ENCODE data around the gene FLNC.

FLNC gene

DNA sequence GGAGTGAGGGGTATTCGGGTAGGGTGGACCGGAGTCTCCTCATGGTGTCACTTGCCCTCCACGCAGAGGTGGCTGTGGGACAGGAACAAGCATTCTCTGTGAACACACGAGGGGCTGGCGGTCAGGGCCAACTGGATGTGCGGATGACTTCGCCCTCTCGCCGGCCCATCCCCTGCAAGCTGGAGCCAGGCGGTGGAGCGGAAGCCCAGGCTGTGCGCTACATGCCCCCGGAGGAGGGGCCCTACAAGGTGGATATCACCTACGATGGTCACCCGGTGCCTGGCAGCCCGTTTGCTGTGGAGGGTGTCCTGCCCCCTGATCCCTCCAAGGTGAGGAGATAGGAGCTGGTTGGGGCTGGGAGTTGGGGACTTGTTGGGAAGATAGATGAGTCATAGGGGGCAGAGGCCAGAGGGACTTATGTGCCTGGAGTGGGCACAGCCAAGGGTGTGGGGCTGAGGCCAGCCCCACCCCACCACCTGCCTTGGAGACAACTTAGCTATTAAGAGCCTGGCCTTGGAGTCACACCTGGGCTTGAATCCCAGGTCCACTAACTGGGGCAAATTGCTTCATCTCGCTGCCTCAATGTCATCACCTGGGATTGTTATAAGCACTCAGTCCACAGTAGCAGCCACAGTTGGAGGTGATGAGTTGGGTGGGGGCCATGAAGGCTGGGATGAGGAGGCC, 13.9 kb downstream of the FLNC start:
- in situ Hi-C loops (cut with MboI; ENCODE audit: low sequenced_read_pairs), result no loop called here

DNA sequence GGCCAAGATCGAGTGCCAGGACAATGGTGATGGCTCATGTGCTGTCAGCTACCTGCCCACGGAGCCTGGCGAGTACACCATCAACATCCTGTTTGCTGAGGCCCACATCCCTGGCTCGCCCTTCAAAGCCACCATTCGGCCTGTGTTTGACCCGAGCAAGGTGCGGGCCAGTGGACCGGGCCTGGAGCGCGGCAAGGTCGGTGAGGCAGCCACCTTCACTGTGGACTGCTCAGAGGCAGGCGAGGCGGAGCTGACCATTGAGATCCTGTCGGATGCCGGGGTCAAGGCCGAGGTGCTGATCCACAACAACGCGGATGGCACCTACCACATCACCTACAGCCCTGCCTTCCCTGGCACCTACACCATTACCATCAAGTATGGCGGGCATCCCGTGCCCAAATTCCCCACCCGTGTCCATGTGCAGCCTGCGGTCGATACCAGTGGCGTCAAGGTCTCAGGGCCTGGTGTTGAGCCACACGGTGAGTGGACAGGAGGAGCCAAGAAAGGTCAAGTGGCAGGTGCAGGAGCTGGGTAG, 14.6 kb downstream of the FLNC start:
- in situ Hi-C loops (cut with MboI; ENCODE audit: low sequenced_read_pairs), result no loop called here

DNA sequence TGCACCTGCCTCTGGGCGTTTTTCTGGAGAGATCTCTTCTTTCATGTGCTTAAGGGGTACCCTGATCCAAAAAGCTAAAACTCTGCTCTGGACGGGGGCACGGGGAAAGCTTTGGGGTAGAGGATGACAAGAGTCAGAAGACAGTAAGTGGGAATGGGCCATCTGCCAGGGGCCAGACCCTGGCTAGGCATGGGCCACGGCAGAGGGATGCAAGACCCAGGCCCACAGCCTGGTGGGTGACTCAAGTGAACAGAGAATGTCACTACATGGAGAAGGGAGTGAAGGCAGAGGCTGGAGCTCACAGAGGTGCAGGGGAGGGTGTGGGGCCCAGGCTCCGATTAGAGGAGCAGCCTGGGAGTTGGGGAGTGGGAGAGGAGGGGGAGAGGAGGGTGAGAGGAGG, 15.3 kb downstream of the FLNC start:
- in situ Hi-C loops (cut with MboI; ENCODE audit: low sequenced_read_pairs), result no loop called here

DNA sequence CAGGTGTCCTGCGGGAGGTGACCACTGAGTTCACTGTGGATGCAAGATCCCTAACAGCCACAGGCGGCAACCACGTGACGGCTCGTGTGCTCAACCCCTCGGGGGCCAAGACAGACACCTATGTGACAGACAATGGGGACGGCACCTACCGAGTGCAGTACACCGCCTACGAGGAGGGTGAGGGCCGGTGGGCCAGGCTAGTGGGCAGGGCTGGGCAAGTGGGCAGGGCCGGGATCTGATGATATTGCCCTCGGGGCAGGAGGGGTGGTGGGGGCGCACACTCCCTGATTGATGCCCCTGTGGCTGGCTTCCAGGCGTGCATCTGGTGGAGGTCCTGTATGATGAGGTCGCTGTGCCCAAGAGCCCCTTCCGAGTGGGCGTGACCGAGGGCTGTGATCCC, 15.8 kb downstream of the FLNC start:
- in situ Hi-C loops (cut with MboI; ENCODE audit: low sequenced_read_pairs), result no loop called here

DNA sequence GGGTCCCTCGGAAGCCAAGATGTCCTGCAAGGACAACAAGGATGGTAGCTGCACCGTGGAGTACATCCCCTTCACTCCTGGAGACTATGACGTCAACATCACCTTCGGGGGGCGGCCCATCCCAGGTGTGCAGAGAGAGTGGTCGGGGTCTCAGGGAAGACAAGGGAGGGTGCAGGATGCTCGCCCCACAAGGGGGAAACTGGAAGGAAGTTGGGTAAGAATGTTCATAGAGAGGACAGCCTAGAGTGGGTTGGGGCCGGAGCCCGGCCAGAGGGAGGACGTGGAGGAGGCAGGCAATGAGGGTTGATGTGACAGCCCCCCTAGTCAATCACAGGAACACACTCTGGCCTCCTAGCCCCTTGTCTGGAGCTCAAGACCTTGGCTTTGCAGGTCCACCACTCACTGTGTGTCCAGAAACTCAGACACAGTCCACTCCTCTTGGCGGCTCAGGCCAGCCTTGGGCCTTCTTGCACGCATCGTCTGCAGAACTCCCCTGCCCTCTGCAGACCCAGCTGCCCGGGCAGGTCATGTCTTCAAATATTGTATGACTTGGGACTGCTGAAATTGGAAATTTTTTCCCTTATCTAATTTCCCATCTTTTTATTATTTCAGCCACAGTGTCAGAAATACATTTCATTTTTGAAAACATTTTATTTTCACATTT, 16.7 kb downstream of the FLNC start:
- in situ Hi-C loops (cut with MboI; ENCODE audit: low sequenced_read_pairs), result no loop called here

DNA sequence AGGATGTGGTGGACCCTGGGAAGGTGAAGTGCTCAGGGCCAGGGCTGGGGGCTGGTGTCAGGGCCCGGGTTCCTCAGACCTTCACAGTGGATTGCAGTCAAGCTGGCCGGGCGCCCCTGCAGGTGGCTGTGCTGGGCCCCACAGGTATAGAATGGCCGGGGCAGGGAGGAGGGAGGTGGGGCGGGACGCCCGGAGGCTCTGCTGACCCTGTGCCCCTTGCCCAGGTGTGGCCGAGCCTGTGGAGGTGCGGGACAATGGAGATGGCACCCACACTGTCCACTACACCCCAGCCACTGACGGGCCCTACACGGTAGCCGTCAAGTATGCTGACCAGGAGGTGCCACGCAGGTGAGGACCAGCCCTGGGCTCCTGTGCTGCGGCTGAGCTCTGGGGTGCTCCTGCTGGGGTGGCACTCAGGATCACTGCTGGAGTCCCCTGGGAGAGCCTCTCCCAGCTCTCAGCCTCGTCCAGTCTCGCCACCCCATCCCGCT, 17.6 kb downstream of the FLNC start:
- in situ Hi-C loops (cut with MboI; ENCODE audit: low sequenced_read_pairs), result no loop called here

DNA sequence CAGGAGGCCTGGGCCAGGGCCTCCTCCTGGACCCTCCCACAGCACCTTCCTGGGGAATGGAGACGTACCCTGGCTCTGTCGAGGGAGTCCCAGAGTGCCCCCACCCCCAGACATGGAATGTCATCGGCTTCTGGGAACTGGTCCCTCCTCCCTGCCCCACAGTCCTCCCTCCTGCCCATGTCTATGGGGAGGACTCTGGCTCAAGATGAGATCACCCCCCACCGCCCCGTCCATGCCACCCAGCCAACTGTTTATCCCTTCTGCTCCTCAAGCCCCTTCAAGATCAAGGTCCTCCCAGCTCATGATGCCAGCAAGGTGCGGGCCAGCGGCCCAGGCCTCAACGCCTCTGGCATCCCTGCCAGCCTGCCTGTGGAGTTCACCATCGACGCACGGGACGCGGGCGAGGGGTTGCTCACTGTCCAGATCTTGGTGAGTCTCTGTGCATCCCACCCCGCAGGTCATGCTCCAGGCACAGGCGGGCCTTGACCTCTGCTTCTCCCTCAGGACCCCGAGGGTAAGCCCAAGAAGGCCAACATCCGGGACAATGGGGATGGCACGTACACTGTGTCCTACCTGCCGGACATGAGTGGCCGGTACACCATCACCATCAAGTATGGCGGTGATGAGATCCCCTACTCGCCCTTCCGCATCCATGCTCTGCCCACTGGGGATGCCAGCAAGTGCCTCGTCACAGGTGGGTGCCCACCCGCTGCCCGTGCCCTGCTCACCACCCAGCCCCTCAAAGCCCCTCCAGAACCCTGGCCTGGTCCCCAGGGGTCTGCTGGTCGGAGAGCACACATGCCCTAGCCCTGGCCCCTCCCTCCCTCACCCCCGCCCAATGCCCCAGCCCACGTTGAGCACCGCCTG, 18.3 kb downstream of the FLNC start:
- in situ Hi-C loops (cut with MboI; ENCODE audit: low sequenced_read_pairs), result no loop called here

DNA sequence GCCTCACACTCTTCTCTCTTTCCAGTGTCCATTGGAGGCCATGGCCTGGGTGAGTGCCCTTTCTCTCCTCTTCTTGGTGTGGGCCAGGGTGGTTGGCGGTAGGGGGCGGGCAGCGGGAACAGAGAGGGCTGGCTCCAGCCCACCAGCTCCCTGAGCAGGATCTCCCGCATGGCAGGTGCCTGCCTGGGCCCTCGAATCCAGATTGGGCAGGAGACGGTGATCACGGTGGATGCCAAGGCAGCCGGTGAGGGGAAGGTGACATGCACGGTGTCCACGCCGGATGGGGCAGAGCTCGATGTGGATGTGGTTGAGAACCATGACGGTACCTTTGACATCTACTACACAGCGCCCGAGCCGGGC, 18.9 kb downstream of the FLNC start:
- in situ Hi-C loops (cut with MboI; ENCODE audit: low sequenced_read_pairs), result no loop called here

DNA sequence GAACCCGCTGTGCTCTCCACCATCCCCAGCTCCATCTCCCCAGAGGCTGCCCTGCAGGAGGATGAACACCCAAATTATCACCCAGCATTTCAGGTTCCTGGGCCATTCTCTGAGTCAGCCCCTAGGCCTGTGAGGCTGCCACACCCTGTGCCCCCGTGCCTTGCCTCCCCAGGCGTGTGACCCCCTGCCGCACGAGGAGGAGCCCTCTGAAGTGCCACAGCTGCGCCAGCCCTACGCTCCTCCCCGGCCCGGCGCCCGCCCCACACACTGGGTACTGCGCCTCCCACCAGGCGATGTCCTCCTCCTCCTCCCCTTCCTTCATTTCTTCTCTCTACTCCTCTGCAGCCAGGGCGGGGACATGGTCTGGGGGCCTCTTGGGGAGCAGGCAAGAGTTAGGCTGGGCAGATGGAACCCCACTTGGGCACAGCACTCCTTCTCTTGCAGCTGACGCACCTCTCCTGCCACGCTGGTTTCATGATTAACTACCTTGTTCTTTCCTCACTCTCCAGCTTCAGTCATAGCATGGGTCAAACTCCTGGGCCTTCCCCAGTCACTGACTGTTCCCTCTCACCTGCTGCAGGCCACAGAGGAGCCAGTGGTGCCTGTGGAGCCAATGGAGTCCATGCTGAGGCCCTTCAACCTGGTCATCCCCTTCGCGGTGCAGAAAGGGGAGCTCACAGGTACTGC, 19.7 kb downstream of the FLNC start:
- in situ Hi-C loops (cut with MboI; ENCODE audit: low sequenced_read_pairs), result no loop called here

DNA sequence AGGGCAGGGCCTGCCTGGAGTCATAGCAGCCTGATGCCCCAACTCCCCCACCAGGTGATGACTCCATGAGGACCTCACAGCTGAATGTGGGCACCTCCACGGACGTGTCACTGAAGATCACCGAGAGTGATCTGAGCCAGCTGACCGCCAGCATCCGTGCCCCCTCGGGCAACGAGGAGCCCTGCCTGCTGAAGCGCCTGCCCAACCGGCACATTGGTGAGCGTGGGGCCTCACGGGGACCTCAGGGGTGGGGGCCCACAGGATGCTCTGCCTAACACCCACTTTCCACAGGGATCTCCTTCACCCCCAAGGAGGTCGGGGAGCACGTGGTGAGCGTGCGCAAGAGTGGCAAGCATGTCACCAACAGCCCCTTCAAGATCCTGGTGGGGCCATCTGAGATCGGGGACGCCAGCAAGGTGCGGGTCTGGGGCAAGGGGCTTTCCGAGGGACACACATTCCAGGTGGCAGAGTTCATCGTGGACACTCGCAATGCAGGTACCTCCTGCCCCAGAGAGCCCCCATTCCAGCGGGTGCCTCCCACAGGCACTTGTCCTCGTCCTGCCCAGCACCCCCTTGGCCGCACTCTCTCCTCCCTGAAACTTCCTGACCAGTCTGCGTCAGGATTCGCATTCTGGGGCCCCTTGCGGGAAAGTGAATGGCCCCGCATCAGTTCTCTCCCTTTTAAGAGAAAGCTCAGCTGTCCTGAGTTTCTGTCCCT, 22.5 kb downstream of the FLNC start:
- in situ Hi-C loops (cut with MboI; ENCODE audit: low sequenced_read_pairs), result no loop called here

DNA sequence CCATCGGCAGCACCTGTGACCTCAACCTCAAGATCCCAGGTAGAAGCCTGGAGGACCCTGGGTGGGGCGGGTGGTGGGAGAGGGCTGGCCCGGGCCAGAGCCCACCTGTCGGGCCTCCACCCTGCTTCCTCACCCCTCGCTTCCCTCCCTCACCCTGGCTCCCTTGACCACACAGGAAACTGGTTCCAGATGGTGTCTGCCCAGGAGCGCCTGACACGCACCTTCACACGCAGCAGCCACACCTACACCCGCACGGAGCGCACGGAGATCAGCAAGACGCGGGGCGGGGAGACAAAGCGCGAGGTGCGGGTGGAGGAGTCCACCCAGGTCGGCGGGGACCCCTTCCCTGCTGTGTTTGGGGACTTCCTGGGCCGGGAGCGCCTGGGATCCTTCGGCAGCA, 23.6 kb downstream of the FLNC start:
- in situ Hi-C loops (cut with MboI; ENCODE audit: low sequenced_read_pairs), result no loop called here

DNA sequence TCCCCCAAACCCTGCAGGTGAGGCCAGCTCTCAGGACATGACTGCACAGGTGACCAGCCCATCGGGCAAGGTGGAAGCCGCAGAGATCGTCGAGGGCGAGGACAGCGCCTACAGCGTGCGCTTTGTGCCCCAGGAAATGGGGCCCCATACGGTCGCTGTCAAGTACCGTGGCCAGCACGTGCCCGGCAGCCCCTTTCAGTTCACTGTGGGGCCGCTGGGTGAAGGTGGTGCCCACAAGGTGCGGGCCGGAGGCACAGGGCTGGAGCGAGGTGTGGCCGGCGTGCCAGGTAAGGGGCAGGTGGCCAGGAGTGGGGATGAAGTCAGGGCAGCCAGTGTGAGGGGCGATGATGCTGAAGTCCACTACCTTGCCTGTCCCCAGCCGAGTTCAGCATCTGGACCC, 24.2 kb downstream of the FLNC start:
- in situ Hi-C loops (cut with MboI; ENCODE audit: low sequenced_read_pairs), result no loop called here

DNA sequence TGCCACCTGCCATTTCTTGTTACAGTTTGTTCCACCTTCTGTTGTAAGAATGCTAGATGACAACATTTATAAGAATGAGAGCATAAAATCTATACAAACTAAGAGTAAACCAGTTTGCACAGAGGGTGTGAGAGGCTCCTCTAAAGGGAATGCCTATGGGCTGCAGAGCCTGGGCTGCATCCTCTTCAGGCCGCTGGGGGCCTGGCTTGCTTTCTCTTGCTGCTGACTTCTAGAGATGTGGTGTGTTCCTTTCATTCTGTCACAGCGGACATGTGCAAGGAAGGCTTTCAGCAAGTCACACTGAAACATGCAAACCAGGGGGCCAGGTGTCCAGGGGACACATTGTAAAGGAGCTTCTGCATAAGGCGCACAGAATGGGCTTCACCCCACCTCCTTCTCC, 25.4 kb downstream of the FLNC start:
- in situ Hi-C loops (cut with MboI; ENCODE audit: low sequenced_read_pairs), result no loop called here

DNA sequence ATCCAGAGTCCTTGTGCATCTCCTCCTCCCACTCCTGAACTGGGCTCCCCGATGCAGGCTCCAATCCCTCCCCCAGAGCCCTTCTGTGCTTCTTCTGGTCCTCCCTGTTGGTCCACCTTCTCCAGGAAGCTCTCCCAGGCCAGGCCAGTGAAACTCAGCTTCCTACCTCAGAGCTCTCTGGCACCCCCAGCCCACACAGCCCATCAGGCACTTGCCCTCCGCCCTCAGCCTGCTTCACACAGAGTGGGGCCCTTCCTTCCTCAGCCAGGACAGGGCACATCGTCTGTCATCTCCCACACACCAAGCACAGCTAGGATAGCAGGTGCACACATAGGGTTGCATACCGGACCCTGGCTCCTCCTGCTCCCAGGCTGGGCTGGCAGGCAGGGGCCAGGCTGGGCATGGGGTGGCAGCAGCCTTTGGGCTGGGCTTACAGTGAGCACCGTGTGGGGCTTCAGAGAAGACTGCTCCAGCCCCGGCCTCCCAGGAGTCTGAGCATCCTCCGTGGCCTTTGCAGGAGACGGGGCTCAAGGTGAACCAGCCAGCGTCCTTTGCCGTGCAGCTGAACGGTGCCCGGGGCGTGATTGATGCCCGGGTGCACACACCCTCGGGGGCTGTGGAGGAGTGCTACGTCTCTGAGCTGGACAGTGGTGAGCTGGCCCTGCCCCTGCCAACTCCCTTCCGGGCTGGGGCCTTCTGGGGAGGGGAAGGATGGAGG, 26.0 kb downstream of the FLNC start:
- in situ Hi-C loops (cut with MboI; ENCODE audit: low sequenced_read_pairs), result no loop called here

DNA sequence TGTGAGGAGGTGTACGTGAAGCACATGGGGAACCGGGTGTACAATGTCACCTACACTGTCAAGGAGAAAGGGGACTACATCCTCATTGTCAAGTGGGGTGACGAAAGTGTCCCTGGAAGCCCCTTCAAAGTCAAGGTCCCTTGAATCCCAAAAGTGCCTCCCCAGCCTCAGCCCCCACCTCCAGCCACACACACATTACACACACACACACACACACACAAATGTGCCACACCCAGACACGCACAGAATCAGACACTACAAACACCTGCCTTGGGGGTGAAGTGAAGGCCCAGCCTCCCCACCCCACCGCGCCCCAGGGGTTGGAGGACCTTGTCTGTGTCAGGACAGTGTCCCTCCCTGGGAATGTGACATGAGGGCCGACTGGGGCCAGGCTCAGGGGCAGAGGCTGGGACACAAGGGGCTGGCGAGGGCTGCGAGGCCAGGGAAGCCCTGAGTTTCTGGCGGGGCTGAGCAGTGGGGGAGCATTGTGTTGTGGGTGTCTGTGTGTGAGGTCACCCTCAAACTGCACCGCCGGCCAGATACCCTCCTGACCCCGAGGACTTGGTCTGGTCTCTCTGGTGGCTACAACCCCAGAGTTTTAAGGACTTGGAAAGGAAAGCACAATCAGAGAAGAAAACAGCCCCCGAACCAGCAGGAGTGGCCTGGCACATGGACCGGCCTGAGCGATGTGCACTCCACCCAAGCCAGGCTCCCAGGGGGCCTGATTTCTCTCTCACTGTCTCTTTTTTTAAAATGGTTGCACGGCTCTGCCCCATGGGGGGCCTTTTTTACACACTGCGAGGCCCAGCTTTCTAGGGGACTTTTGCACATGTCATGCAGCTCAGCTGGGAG, 28.4 kb downstream of the FLNC start:
- in situ Hi-C loops (cut with MboI; ENCODE audit: low sequenced_read_pairs), result no loop called here

DNA sequence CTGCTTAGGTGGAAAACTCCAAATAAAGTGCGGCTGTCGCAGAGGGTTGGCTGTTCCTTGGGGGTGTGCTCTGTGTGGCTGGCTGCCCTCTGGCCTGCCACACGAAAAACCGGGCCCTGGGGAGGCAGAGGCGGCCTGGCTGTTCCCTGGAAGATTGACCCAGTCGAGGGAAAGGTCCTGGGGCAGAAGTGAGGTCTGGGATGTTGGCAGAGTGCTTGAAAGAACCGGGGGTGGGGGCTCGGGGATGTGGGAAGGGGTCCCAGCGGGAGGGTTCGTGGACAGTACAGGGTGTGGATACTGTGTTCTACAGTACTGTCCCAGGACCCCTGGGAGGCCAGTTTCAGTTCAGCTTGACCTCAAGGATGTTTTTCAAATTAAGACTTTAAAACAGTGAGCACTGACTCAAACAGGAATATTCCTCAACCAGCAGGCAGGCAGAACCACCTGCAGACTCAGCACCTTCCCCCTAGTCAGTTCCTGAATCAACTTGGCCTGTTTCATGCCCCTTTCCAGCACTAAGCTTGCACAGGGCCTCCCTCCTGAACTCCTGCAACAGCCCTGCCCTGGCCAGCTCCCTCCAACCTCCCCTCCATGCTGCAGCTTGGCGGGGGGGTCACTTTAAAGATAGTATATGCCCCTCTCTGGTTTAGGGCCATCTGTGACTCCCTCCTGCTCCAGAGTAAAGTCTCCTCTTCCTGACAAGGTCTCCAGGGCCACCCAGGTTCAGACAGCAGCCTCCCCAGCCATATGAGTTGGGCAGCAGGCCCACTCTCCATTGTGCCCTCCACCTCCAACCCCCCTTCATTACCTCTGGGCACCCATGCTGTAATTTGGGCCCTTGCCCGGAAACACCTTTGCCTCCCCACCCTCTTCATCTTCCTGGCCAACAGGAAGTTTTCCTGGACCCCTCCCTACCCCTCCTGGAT, 29.3 kb downstream of the FLNC start:
- in situ Hi-C loops (cut with MboI; ENCODE audit: low sequenced_read_pairs), result no loop called here

DNA sequence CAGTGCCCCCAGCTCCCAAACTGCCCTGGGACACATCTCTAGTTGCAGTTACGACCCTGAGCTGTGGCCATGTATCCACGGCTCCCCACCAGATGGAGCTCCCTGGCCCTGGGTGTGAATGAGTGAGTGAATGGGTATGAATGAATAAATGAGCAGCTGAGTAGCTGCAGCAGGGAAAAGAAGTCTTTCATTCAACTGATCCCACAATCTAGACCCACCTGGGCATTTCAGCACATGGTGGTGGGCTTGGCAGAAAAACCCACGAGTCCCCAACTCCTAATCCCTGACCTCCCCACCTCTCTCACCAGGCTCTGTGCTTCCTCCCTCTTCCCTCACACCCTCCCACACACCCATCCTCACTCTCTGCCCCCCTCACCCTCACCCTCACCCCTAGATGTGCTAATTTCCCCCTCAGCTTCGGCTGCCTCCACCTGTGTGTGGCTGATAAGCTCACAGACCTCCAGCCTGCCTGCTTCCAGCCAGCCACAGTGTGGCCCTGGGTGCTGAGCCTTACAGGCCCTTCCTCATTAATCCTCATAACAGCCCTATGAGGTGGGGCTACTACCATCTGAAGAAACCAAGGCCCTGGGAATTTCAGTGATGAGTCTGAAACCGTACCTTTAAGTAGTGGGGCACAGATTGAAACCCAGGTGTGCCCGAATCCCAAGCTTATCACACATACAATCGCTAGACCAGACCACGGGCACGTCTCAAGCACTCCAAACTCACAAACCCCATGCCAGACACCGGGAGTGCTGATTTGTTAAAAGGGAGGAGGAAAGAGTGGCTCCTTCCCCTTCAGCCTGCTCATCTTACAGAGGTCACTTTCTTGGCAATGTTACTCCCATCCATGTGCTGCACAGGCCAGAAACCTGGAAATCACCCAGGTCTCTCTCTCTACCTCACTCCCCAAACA, 30.2 kb downstream of the FLNC start:
- in situ Hi-C loops (cut with MboI; ENCODE audit: low sequenced_read_pairs), result no loop called here

Data from HL-60/S4 (cell line).